AG09309 (cell line): ENCODE measurements around the gene SPTLC3.

Experiments used
- DNase-seq: peaks from one replicate; pipeline ENCODE4 v3.0.0-alpha.2; 2010; ENCODE audit warnings: low read depth
- H3K4me3 ChIP-seq: 2 replicates; pipeline ENCODE4 v1.5.1; 2011; ENCODE audit warnings: mild to moderate bottlenecking, low read depth, low read length, moderate library complexity; ENCODE audit not compliant: control insufficient read depth
- CTCF ChIP-seq: IDR thresholded peaks from 2 replicates; pipeline ENCODE4 v1.5.1; 2011; ENCODE audit warnings: mild to moderate bottlenecking, low read depth, low read length, inconsistent platforms; ENCODE audit not compliant: insufficient read depth, control insufficient read depth; ENCODE audit errors: missing control alignments

The SPTLC3 gene

GRCh38 chr20:13085275-13085674, 76.5 kb downstream of the SPTLC3 start:
- no peak overlapping the region for H3K4me3 ChIP-seq
- no peak for DNase-seq
- no peak for TF ChIP-seq CTCF

- no peak for TF ChIP-seq CTCF
- H3K4me3 ChIP-seq = no peak overlapping the region
- no peak for DNase-seq
These were observed 81.2 kb downstream of the SPTLC3 start for GRCh38 chr20:13089950-13090469.

- DNase-seq = no peak
- TF ChIP-seq CTCF = no peak
- H3K4me3 ChIP-seq = no peak overlapping the region
These were observed 83.3 kb downstream of the SPTLC3 start for GRCh38 chr20:13092111-13092510.

GRCh38 chr20:13094976-13095375, 86.2 kb downstream of the SPTLC3 start:
- TF ChIP-seq CTCF = no peak
- H3K4me3 ChIP-seq = no peak overlapping the region
- DNase-seq = no peak

GRCh38 chr20:13098720-13099355, 90.1 kb downstream of the SPTLC3 start:
- H3K4me3 ChIP-seq = no peak overlapping the region
- TF ChIP-seq CTCF = no peak
- no peak for DNase-seq

- TF ChIP-seq CTCF = no peak
- no peak for DNase-seq
- no peak overlapping the region for H3K4me3 ChIP-seq
These were observed 90.9 kb downstream of the SPTLC3 start for GRCh38 chr20:13099676-13100075.
